CD4-positive, alpha-beta T cell treated with Interleukin-4 for 4 hours (primary cell): ENCODE results near the gene SLC25A36.

Experiments
- DNase-seq: peaks from one replicate; pipeline ENCODE4 v3.0.0-alpha.2; 2020

SLC25A36 gene

DNA sequence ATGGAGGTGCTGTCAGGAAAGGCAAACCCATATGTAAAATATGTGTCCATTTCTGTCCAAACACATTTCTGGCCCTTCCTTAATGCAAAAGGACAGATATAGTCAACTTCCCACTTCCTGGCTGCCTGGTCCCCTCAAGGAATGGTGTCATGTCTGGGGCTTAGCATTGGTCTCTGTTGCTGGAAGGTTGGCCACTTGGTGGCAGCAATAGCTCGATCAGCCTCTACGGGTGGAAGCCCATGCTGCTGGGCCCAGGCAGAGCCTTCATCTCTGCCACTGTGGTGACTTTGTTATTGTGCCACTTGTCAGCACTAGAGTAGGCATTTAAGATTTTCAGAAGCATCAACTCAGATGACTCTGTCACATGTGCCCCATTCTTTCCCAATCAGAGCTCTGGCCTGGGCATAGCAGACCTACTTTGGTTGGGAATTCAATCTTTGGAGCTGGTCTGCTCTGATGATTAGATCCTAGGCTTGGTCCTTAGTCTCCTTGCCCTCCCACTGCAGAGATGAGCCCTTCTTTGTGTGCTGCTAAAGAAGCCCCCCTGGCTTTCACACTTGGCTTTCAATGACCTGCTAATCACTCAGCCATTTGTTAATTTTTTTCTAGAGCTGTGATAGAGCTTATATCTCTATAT is 58.5 kb downstream of the SLC25A36 start:
- peak; percentile 43 for DNase-seq

GRCh38 chr3:141000686-141001085 is 59.0 kb downstream of the SLC25A36 start:
- no peak for DNase-seq

DNA sequence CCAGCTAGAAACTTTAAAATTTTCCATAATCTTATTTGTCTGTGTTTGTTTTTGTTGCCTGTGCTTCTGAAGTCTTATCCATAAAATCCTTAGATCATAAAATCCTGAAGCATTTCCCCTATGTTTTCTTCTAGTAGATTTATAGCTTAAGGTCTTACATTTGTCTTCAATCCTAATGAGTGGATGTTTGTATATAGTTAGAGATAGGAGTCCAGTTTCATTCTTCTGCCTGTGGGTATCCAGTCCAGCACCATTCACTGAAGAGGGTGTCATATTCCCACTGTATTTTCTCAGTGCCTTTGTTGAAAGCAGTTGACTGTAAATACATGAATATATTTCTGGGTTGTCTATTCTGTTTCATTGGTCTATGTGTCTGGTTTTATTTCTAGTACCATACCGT is 64.7 kb downstream of the SLC25A36 start:
- no peak for DNase-seq

GRCh38 chr3:141009496-141009895 is 67.9 kb downstream of the SLC25A36 start:
- DNase-seq: no peak

- peak; percentile 51 for DNase-seq
Measured at GRCh38 chr3:141011232-141011996, 69.8 kb downstream of the SLC25A36 start.

DNA sequence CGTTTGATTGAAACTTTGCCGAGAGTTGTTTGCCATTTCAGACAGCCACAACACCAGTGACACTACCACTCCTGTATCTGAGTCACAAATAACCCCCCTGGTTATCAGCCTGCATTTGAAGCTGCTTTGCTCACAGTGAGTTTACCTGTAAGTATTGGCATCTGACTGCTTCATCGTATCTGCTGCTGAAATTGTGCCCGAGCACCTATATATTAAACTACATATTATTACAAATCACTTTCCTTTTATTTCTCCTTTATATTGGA is 70.3 kb downstream of the SLC25A36 start:
- no peak for DNase-seq

- DNase-seq: no peak
Measured at GRCh38 chr3:141012571-141012970, 70.9 kb downstream of the SLC25A36 start.

DNA sequence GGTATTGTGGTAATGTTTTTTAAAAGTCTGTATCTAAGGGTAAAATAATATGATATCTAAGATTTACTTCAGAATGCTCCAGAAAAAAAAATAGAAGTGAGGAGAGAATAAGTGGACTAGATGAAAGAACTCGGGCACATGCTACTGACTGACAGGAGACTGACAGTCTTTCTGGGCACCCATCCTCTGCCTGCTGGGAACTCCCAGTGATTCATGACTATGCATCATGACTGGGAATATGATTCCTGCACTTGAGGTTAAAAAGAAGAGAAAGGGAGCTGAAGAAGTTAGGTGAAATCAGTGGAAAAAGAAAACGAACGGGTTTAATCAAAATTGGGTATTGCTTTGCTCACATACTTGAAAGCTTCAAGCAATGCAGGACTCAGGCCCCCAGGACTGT is 73.8 kb downstream of the SLC25A36 start:
- DNase-seq: no peak

GRCh38 chr3:141017366-141018322 is 76.0 kb downstream of the SLC25A36 start:
- DNase-seq: peak; percentile 5

- no peak for DNase-seq
Measured at GRCh38 chr3:141019244-141019643, 77.6 kb downstream of the SLC25A36 start.

DNA sequence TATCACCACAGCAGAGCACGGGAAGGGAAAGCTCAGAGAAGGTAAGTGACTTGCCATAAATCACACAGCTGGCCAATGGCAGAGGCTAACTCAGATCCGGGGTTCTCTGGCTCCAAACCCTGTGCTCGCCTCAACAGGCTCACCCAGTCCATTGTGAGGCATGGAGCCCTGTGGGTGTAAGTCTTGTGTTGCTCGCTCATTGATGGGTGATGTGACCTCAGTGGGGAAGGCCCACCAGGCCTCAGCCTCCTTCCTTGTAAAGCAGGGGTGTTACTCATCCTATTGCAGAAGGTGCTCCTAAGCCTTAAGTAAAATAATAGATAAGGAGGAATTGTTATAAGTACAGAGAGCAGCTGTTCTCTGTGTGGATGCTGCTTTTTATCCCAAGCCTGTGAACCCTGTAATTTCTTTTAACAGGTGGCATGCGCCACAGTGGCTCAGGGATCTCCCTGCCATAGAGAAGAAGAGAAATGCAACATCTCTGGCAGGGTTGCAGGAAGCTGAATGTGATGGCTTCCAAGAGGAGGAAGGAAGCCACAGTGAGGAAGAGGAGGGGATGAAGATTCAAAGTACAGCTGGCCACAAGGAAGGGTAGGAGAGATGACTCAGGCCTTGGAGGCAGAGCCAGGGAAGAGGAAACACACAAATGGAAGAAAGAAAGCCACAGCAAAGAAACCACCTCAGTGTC is 78.7 kb downstream of the SLC25A36 start:
- no peak for DNase-seq

DNA sequence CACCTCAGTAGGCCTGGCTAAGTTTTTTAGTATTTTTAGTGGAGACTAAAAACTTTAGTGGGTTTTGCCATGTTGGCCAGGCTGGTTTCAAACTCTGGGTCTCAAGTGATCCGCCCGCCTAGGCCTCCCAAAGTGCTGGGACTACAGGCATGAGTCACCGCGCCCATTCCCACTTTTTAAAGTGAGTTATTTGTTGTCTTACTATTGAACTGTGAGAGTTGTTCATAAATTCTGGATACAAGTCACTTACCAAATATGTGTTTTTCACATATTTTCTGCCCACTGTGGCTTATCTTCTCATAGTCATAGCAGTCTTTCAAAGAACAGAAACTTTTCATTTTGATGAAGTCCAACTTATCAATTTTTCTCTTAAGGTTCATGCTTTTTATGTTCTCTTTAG is 79.6 kb downstream of the SLC25A36 start:
- no peak for DNase-seq
